Retinal pigment epithelial cell (primary cell): ENCODE data around the gene ZDHHC21.
A peak's percentile ranks its signal among the peaks of the same experiment; 100 is the strongest.

Source experiments
- DNase-seq: peaks from one replicate; pipeline ENCODE4 v3.0.0-alpha.2; 2010; ENCODE audit warnings: low read depth
- H3K4me3 ChIP-seq: 2 replicates; pipeline ENCODE4 v1.5.1; 2011; ENCODE audit warnings: mild to moderate bottlenecking, low read length, control low read depth, moderate library complexity
- TF ChIP-seq, protein P1 (sequence below): conservative IDR thresholded peaks from 2 replicates; pipeline ENCODE4 v1.5.1; 2011; ENCODE audit warnings: low read depth, low read length, control low read depth, inconsistent platforms

The ZDHHC21 gene

DNA sequence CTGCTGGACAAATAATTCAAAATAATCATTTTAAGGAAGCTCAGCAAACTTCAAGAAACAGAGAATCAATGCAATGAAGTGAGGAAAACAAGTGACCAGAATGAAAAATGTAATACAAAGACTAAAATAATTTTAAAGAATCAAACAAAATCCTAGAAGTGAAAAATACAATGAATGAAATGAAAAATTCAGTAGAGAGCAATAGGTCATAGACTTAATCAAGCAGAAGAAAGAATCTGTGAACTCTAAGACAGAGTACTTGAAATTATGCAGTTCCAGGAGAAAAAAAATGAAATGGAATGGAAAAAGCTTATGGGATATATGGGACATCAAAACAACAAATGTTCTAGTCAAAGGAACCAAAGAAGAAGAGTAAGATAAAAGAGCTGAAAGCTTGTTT is 11.8 kb upstream of the ZDHHC21 start:
- no peak for DNase-seq
- TF ChIP-seq, protein P1, sequence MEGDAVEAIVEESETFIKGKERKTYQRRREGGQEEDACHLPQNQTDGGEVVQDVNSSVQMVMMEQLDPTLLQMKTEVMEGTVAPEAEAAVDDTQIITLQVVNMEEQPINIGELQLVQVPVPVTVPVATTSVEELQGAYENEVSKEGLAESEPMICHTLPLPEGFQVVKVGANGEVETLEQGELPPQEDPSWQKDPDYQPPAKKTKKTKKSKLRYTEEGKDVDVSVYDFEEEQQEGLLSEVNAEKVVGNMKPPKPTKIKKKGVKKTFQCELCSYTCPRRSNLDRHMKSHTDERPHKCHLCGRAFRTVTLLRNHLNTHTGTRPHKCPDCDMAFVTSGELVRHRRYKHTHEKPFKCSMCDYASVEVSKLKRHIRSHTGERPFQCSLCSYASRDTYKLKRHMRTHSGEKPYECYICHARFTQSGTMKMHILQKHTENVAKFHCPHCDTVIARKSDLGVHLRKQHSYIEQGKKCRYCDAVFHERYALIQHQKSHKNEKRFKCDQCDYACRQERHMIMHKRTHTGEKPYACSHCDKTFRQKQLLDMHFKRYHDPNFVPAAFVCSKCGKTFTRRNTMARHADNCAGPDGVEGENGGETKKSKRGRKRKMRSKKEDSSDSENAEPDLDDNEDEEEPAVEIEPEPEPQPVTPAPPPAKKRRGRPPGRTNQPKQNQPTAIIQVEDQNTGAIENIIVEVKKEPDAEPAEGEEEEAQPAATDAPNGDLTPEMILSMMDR, result no peak
- H3K4me3 ChIP-seq, result no peak overlapping the region

DNA sequence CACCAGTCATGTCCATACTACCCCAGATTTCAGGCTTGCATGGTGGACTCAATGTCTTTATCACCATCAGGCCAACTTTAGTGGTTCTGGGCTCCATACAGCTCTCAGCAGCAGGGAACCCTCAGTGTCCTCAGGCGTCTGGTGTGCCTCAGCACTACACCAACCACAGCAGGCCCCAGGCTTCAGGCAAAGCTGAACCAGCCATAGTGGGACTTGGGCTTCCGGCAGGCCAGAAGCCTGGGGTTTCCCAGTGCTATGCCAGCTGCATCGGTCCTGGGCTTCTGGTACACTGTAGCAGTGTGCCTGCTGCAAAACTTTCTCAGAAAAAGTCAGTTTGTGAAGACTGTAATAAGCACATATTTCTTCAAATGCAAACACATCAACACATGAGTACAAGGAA is 11.0 kb upstream of the ZDHHC21 start:
- TF ChIP-seq, protein P1, result no peak
- DNase-seq, result no peak
- no peak overlapping the region for H3K4me3 ChIP-seq

DNA sequence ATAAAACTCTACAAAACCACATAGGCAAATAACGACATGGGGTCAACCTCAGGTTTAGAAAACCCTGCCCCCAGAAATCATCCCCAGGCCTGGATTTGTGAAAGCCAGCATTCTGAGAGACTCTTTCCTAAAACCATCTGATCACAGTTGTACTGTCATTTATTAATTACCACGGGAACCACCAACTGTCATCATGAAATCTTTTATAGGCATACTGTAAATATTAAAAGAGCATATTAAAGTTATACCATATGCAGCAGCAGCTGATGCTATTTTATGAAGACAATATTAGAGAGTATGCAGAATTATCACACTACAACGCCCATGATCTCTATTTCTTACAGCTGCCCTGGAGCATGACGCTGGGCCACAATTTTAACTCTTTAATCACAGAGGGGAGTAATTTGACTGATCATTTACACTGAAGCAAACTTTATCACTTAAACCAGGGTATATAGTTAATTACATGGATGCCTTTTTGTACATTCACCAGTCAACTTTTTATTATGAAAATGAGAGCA is 9.0 kb upstream of the ZDHHC21 start:
- TF ChIP-seq, protein P1, result no peak
- no peak for DNase-seq
- H3K4me3 ChIP-seq, result no peak overlapping the region

DNA sequence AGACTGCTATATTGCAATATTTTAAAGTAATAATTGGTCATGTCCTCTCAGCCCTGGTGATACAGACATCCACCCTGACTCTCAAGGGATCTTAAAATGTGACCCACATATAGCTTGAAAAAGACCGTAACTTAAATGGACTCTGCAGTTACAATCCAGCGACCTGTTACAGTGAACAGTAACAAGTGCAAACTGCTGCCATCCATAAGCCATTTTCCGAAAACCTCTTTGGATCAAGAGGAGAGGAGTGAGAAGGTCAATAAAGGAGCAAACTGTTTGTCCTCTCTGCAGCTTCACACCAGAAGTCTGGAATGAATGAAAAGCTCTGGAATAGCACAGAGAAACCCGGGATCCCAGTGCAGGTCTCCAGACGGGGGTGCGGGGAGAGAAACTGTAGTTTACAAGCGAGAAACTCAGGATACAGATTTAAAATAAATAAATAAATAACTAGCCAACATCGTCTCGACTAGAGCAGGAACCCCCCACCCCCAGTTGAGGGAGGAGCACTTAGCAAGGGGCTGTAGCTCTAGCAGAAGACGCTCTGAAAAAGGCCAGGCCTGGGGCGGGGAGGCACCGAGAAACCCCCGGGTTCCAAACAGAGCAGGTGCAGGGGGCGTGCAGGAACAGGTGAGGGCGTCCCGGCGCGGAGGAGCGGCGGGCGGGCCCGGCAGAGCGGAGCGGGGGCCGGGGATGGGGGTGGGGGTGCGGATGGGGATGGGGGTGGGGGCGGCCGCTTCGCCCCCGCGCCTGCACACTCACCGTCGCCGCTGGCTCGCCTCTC is 572 bp downstream of the ZDHHC21 start:
- TF ChIP-seq, protein P1, result no peak
- H3K4me3 ChIP-seq, result peak overlapping the region; percentile 87
- no peak for DNase-seq

DNA sequence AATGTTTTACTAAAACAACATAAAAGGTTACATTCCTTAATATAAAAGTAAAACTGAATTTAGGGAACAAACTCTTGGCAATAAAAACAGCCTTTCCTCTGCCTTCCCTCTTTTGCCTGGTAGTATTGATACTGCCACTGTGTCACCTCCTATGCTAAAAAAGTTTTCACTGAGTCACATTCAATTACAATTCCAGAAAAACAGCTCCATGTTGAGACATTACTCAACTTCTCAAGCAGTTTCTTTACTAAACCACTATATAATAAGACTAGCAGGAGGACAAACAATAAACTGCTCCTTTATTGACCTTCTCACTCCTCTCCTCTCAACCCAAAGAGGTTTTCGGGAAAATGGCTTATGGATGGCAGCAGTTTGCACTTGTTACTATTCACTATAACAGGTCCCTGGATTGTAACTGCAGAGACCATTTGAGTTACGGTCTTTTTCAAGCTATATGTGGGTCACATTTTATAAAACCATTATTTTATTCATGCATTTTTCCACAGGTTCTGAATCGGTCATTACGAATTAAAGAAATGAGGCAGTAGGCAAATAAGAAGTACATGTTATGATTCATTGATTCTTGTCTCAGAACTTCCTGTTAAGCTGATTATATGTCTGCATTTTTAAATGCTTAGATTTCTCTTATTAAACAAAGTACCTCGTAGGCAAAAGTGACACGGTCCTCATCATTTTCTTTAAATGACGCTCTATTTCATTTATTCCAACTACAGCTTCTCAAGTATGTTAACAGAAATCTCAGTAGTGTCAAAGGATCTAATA is 2.1 kb downstream of the ZDHHC21 start:
- peak overlapping the region; percentile 9 for H3K4me3 ChIP-seq
- DNase-seq, result no peak
- TF ChIP-seq, protein P1, result no peak

DNA sequence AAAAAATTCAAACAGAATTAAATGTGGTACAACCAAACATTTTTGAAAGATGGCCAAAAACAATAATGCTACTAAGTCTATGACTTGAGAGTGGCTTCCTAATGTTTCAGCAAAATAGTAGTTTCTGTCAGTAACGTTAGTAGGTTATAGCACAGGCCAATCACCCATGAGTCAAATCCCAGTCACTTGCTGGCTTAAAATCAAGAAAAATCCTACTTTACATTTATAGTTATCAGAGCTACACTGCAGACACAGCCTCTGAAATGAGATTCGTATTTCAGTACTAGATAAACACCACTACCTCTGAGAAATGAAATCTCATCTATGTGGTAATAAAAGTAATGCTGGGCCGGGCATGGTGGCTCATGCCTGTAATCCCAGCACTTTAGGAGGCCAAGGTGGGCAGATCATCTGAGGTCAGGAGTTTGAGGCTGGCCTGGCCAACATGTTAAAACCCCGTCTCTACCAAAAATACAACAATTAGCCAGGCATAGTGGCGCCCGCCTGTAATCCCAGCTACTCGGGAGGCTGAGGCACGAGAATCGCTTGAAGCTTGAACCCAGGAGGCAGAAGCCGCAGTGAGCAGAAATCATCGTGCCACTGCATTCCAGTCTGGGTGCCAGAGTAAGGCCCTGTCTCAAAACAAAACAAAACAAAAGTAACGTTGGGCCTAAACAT is 6.1 kb downstream of the ZDHHC21 start:
- peak; percentile 32 for DNase-seq
- no peak overlapping the region for H3K4me3 ChIP-seq
- TF ChIP-seq, protein P1, result no peak
